ENCODE measurements around the gene CHRNA10.

GRCh38 chr11:3665336-3666022 is 5.7 kb downstream of the CHRNA10 start:
- no peak for TF ChIP-seq POLR2AphosphoS5 (IDR thresholded peaks at IDR 0.05; ENCODE audit: low read depth, low read length)
- TF ChIP-seq EZH2phosphoT487 (IDR thresholded peaks at IDR 0.05; ENCODE audit: borderline replicate concordance): no peak
- TF ChIP-seq REST (IDR thresholded peaks at IDR 0.05; ENCODE audit: low read depth): no peak
- TF ChIP-seq POLR2A (IDR thresholded peaks at IDR 0.05; ENCODE audit: borderline replicate concordance, extremely low read depth, insufficient read depth, insufficient read length): no peak
- TF ChIP-seq CTCF (IDR thresholded peaks at IDR 0.05 in 2 of 3, conservative IDR thresholded peaks at IDR 0.05 in 1 of 3; ENCODE audit: borderline replicate concordance in 1 of 3, insufficient read depth in 1 of 3, low read depth in 2 of 3, low read length in 2 of 3): no peak
- TF ChIP-seq EZH2 (IDR thresholded peaks at IDR 0.05): no peak
- TF ChIP-seq RAD21 (IDR thresholded peaks at IDR 0.05; ENCODE audit: low read depth): no peak
- TF ChIP-seq MAX (IDR thresholded peaks at IDR 0.05): no peak
- no peak for TF ChIP-seq YY1 (IDR thresholded peaks at IDR 0.05; ENCODE audit: extremely low read depth, insufficient replicate concordance, low read depth, low read length)

Data from HCT116 (cell line).